Activated CD4-positive, CD25-positive, alpha-beta regulatory T cell treated with anti-CD3 and anti-CD28 coated beads, Interleukin-2, amount 50 U/mL, for 16 hours (primary cell): Measurements from ENCODE around the gene PISD.

Experiments
- DNase-seq: peaks from one replicate; pipeline ENCODE4 v3.0.0-alpha.2; 2020; ENCODE audit warnings: low read depth, low spot score

The PISD gene

DNA sequence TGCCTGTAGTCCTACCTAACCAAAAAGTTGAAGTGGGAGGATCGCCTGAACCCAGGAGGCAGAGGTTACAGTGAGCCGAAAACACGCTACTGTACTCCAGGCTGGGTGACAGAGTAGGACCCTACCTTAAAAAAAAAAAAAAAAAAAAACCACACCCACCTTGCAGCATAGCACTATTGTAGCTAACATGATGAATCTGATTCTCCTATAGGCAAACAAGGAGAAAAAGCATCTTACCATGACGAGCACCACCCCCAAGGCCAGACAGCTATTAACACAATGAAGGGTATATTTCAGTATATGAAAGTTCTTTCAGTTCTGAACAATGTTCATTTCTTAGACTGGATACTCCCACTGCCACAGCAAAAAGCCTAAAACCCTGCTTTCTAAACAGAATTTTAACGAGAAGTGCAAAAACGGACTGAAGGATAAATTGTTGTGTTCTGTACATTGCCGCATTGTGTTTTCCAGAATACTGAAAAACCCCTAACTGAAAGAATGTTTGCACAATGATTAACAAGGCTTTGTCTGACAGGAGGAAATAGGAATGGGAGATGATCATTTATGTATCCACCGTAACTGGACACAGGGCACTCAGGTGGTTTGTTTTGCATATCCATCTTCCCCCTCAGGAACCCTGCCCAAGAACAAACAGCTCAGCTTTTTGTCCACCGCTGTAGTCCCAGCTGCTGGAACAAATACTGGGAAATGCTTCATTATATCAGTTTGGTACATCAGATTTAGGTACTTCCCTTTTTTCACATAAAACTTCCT is 8.9 kb downstream of the PISD start:
- DNase-seq, result no peak

DNA sequence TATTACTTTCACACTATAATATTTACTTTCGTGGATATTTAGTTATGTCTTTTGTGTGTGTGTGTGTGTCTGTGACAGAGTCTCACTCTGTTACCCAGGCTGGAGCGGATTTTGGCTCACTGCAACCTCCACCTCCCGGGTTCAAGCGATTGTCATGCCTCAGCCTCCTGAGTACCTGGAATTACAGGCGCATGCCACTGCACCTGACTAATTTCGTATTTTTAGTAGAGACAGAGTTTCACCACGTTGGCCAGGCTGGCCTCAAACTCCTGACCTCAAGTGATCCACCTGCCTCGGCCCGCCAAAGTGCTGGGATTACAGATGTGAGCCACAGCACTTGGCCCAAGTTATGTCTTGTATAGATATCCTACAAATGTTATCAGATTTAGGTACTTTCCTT is 9.9 kb downstream of the PISD start:
- DNase-seq, result no peak

DNA sequence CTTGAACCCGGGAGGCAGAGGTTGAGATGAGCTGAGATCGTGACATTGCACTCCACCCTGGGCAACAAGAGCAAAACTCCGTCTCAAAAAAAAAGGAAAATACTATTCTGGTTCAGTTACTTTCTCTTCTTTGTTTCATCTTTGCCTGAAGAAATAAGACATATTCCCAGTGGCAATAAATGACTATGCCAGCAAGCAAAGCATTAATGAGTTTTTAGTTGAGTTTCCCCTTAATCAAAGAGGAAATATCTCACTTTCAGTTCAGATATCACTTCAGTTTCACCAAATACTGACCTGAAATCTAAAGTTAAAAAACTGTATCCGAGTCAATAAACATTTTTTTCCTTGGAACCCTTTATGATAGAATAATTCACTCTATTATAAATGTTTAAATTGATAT is 10.4 kb downstream of the PISD start:
- no peak for DNase-seq

DNA sequence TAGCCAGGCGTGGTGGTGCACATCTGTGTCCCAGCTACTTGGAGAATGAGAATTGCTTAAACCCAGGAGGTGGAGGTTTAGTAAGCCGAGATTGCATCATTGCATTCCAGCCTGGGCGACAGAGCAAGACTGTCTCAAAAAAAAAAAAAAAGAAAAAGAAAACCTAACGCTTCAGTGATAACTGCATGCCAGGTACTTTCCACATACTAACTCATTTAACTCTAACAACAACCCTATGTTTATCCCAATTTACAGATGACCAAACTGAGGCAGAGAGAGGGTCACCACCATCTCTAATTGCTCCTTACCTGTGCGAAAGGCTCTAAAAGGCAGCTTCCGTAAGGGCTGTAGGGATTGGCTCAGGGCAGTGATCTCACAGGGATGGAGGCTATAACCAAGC is 11.6 kb downstream of the PISD start:
- no peak for DNase-seq

DNA sequence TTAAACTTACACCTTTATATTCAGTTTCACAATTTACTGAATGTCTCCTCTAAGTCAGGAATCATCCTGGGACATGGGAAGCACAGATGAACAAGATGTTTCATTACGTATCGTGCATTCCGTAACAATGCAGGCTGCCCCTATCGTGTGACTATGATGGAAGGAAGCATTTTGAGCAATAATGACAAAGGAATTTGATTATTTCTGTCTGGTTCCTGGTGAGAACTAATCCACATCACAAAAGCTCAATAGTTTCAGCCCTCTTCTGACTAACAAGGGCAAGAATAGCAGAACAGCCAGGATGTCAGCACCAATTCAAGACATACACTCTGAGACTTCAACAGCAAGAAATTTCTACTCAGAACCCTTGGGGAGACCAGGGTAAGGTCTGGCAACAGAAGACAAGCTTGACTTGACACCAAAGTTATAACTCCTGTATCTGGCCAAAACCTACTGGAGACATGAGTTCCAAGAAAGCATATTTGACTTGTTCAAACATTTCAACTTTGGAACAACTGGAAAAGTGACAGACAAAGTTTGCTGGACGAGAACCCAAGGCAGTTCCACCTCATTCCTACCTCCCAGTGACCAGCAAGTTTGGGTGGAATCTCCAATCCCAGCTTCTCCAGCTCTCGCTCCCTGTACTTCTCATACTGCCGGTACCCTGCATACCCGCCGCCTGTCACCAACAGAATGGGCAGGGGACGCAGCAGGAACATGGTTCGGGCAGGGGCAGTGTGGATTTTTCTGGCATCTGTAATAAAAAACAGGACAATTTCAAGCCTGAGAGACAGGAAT is 14.3 kb downstream of the PISD start:
- no peak for DNase-seq

DNA sequence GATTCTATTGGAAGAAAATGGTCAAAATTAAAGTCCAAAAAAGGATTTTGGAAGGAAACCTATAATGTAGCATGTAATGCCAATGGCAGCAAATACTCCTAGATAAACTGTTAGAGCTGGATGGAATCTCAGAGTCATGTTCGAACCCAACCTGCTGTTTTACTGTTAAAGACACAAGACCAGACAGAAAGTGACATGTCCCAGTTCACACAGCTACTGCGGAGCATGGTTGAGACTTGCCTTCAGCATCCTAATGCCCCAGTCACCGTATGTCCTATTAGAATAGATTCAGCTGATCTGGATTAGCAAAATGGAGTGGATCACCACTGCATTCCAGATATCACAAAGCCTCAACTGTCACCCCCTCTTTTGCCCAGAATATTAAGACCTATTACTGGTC is 14.9 kb downstream of the PISD start:
- DNase-seq, result no peak

DNA sequence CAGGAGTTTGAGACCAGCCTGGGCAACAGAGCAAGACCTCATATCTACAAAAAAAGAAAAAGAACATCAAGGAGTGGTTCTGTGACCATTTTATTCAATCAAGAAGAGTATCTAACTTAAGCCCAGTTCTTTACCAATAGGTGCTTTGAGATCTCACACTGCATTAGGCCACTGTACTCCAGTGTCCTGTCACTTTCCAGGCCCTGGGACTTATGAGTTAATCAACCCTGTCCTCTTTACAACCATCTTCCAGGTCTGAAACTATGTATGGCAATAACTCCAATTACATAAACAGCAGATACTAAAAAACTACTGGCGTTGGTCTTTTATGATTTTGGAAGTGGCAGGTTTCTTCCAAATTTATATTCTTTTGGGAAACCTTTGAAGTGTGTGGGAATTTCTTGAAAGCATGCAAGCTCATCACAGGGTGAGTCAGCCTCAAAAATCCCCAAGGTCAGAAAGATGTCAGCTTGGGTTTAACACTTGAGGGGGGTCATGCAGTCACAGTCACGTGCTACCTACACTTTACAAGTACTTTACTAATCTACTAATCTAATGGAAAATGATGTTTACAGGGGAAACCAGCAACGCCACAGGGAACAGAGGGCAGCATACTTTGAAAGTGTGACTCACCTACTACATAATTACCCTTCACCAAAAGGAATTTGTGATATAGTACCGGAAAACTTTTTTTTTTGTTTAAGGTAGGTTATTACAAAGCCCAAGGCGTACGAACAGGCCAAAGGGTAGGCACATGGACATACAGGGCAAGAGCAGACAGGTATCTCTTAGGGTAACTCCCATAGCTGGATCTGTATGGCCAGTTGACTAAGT is 15.6 kb downstream of the PISD start:
- no peak for DNase-seq

DNA sequence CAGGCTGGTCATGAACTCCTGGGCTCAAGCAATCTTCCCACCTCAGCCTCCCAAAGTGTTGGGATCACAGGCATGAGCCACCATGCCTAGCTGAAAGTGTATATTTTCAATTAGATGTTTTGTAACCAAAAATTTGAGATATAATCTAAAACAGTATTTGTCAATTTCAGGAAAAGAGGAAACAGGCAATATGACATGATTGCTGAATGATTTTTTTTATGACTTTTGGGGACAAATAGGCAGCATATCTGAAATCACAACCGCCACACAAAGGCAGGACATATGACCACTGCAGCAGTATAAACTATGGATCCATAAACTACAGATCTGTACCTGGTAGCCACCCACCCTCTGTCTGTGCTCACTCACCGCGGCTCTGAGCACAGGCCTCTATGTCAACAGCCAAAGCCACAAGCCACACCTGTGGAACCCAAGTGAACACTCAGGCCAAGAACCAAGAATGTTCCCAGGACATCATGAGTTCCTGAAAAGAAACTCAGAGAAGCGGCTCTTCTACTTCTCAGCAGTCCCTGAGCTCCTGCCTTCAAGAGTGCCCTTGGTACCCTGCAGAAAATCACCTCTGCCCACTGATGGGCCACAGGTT is 22.5 kb downstream of the PISD start:
- no peak for DNase-seq

DNA sequence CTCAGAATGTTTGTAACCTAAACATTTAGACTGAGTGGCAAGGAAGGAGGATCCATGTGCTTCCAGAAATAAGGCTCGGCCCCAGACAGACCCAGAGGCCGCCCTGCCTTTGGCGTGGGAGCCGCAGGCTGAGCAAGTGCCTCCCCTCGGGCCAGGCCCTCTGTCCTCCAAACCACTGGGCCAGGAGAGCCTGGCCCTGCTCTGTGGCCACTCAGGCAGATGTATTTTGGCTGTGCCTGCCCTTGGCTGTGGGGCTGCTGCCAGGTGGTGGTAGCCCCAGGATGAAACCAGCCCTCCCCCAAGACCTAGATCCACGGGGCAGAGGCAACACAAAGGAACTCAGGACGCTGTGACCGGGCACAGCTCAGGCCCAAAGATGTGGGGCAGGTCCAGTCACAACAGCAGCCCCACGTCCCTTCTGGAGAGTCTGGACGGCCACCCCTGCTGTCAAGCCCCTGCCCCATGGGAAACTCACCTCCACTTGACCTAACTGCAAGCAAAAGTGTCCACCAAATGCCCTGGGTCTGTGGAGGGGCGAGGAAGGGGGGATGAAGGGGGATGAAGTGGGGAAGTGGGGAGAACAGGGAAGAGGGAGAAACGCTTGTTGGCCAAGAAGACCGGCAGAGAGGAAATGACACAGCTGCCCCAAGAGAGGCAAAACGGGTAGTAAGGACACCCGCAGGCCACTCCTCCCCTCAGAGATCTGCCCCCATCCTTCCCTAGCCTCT is 24.0 kb downstream of the PISD start:
- DNase-seq, result no peak

DNA sequence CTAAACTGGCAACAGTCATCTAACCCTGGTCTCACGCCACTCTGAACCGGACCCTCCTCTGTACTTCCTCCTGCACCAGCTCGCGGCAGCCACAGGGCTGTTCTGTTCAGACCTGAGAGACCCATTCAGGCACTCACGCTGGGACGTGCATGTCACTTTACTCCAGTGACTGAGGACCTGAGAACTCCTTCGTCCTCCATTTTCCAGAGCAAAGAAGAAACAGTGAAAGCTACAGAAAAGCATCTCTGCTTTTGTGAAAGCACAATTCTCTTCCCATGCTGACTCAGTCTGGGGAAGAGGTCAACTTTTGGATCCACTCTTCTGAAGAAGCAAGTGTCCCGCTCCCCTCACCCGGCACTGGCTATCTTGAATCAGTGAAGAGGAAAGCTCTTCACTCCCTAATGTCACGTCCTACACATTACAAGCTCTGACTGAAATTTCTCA is 24.5 kb downstream of the PISD start:
- DNase-seq, result no peak

DNA sequence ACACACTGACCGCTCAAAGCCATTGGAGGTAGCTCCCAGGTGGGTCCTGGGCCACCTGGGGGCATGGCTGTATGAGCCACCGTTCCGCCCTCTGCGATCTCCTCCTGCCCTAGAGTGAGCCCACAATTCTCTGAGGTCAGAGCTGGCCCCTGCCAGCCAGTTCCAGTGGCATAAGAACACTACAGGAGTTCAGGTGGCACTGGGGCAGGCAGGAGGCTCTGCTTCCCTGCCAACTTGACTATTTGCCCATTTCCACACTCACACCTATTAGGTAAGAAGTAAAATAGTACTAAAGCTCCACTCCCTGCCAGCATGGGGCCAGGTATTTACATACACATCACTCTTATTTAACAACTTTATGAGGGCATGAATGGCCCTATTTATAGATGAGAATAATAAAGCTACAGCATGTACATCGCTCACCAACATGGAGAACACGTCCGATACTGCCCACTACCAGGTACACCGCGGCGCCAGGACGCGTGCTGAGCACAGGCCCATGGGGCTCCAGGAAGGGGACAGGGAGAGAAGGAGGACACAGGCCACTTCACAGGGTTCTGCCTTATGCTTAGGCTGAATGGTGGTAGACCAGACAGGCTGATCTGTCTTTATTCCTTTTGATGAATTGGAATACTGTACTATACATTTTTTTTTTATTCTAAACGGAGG is 26.2 kb downstream of the PISD start:
- no peak for DNase-seq

DNA sequence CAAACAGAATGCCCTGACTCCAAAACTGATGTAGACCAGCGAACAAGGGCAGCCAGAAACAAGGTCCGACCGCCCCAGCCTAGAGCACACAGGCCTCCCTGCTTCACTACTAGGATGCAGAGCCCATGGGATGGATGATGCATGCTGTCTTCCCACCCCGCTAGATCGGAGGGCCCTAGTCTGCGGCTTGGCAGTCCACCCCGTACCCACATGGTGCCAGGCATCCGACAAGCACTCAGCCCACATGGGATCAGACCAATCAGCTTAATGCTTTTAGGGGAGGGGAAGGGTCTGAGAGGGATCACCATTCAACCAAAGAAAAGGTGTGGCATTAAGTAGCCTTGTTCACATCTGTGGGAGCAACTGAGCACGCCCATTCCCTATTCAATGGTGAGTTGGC is 30.6 kb downstream of the PISD start:
- no peak for DNase-seq

DNA sequence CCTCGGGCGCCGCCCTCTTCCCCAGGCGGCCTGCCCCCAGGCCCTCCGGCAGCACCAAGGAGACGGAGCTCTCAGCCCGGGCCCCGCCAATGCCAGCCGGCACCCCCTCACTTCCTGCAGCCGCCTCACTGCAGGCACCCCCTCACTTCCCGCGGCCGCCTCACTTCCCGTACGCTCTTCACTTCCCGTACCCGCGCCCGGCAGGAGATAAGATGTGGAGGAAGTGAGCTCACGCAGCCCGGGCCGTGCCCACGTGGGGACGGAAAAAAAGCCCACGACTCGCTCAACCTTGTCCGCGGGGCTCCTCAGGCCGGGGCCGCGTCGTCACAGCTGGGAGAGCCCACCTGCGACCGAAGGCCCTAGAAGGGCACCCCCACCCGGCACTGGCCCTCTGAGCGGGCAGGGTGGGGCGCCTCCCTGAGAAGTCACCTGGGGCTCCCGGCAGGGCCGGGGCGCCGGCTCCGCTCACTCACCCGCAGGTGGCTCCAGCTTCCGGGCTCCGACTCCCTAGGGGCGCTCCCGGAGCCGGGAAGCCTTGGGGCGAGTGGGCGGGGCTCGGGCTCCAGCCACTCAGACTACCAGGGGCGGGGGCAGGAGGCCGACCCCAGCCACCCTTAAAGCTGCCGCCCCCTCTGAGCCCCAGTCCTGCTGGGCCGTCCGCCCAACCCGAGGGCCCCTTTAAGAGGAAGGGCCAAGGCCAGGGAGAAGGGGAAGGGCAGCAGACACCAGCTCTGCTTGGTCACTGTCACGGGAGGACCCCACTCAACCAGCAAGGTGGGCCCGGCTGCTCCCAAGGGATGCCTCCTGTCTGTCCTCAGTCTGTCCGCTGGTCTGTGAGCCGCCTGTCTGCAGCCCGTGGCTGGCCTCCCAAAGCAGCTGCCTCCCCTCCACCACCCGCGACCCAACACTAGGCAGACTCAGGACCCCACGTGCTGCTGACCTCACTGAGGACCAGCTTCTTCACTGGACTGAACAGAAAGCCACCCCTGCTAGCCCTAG is 31.4 kb downstream of the PISD start:
- peak; percentile 72 for DNase-seq

DNA sequence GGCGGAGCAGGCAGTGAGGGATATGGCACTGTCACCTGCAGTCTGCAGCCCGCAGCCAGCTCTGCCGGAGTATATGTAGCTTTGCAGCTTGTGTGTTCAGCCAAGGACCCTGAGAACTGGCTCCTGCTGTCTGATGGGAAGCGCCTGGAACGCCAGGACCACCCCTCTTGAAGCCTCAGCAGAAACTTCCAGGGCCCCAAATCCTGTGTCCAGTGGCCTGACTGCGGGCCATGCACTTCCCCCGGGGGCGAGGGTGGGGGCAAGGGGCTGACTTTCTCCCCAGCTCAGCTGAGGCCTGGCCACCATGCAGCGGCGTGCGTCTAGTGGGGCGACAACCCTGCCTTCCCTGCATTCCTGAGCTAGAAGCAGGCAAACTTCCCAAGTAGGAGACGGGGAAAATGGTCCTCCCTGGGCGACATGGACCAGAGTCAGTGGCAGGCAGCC is 32.3 kb downstream of the PISD start:
- no peak for DNase-seq

DNA sequence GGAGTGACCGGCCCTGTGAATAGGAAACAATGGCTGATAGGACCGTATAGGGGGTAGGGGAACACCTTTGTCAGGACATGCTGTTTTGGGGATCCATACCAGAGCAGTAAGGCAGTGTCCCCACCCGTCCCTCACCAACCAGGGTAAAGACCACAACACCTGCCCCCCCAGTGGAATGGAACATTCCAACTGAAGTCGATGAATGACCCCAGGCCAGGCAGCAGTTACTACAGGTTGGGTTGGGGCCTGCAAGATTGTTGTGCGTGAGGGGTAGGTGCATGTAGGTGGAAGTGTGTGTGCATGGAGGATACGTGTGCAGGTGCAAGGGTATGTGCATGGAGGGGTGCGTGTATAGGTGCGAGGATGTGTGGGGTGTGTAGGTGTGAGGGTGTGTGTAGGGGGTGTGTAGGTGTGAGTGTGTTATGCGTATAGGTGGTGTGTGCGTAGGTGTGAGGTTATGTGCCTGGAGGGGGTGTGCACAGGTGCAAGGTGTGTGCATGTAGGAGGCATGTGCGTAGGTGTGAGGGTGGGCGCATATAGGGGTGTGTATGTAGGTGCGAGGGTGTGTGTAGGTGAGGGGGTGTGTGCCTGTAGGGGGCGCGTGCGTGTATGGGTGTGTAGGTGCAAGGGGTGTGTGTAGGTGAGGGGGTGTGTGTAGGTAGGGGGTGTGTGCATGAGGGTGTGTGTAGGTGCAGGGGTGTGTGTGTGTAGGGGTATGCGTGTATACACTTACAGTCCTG is 32.9 kb downstream of the PISD start:
- DNase-seq, result no peak

DNA sequence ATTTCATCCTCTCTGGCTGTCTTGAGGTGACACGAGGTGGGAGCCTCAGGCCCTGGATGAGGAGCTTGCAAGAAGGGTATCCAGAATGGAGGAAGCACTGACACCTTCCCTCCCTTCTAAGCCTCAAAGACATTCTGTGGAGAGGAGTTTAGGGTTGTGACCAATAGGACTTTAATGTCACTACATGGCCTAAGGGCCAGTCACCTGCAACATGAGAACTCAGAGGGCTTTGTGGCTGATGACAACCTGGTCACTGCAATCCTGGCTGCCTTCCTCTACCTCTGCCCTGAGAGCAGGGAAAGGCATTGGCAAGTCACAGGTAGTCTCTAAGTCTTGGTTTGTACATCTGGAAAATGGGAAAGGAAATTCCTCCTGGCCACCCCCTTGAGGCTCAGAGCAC is 33.7 kb downstream of the PISD start:
- no peak for DNase-seq

DNA sequence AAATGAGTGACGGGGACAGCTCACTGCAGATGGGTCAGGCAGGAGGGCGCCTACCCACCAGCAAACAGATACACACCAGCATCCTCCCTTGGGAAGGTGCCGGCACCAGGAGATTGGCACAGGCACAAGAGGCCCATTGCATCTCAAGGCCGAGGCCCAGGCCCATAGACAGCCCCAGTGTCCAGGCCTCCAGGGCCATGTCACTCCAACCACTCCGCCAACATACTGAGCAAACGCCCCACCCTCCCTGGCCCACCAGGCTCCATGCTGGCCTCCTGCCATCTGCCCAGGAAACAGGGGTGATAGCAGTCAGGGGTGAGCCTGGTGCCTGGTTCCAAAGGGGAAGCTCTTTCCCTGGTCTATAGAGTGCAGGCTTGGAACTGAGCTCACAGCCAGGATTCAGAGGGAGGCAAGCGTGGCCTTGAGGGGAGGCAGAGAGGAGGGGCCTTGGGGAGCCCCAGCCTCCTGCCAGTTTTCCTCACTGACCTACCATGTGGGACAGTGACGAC is 34.7 kb downstream of the PISD start:
- DNase-seq, result no peak

DNA sequence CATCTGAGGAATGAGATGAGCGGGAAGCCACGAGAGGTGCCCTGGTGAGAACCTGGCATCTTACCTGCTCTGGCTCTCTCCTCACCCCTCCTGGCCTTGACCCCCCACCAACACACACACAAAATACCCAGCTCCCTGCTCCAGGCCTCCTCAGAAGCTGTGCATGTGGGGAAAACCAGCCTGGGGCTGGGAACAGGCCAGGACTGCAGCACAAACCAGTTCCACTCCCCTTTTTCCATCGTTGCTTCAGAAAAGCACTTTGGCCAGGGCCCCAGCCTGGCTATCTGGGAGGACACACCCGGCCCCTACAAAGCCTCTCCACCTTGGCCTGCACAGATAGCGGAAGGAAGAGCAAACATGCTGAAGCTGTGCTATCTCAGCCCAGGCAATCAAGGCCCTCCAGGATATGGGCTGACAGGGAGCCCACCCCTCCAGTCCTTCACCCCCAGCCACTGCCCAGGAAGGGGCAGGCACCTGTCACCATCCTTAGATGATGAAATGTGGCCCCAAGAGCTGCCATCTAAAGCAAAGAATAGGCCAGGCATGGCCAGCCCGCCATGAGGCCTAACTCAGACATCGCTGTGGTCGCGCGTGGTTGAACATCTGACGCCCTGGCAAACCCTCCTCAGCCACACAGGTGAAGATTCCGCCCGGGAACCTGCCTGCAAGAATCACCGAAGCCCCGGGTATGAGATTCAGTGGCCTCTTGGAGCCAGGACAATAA is 35.4 kb downstream of the PISD start:
- DNase-seq, result no peak
